Activated naive CD8-positive, alpha-beta T cell treated with anti-CD3 and anti-CD28 coated beads, Interleukin-2, amount 10 ng/mL, durations not matched to agents 7 days and 5 days (primary cell): Measurements from ENCODE around the gene AFF1. TPM values are rescaled to one million over a fixed set of nuclear protein-coding genes. Genes with fewer than 3 reads are reported as not detected.
"Not testable (repeated sequence)": the region's sequence is repeated elsewhere in the genome, so short reads cannot be mapped to it uniquely, and the experiment has no call there.

ENCODE experiments used
- ATAC-seq: fragments of 150-1000 bp; cut with Tn5 transposase; one replicate; pipeline ENCODE4 v1.10.0; 2021; ENCODE audit warnings: low read depth, moderate library complexity
- POLR2A ChIA-PET: fragments of 350-600 bp; sonication (Branson Sonifier 250); formaldehyde crosslinking; loops from one replicate; lab custom pipeline; 2021; ENCODE audit warnings: antibody characterized with exemption; lab: Charles Lee
- DNase-seq: peaks from one replicate; pipeline ENCODE4 v3.0.0; 2021
- H3K27ac Mint-ChIP-seq: one replicate; pipeline ENCODE4 v1.8.0; 2022; ENCODE audit warnings: mild to moderate bottlenecking, mixed read lengths
- H3K27me3 Mint-ChIP-seq: one replicate; pipeline ENCODE4 v1.8.0; 2022; ENCODE audit warnings: mild to moderate bottlenecking, moderate library complexity, mixed read lengths
- H3K36me3 Mint-ChIP-seq: one replicate; pipeline ENCODE4 v1.8.0; 2021; ENCODE audit warnings: mild to moderate bottlenecking, mixed read lengths
- H3K4me1 Mint-ChIP-seq: one replicate; pipeline ENCODE4 v1.8.0; 2021; ENCODE audit warnings: mixed read lengths
- H3K4me3 Mint-ChIP-seq: one replicate; pipeline ENCODE4 v1.8.0; 2022; ENCODE audit warnings: mild to moderate bottlenecking, moderate library complexity, mixed read lengths
- H3K9me3 Mint-ChIP-seq: one replicate; pipeline ENCODE4 v1.8.0; 2021; ENCODE audit warnings: mixed read lengths
- total RNA-seq, 2 experiments: library from RNA; stranded (reverse); gene quantifications; one replicate each; pipeline ENCODE4 v1.2.3, GENCODE V29; 2021

AFF1 gene
- total RNA-seq, 2 experiments from 2014 or later = 57.1 to 62.5 TPM

DNA sequence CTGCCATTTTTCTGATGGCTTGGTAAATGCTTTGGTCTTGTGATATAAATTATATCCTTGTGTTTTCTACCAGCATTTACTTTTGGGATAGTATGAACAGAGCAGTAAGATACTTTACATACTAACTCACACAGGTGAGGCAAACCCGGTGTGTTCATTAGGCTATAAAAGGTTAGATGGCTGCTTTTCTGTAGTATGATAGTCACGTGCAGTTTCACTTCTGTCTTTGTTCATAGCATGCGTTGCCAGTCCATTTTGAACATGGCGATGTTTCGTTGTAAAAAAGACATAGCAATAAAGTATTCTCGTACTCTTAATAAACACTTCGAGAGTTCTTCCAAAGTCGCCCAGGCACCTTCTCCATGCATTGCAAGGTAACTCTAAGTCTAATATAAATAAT is 197.2 kb downstream of the AFF1 start:
- Mint-ChIP-seq H3K27me3 (no peaks in the 10 kb centered on the region), H3K27ac (no peak overlapping the region), H3K9me3 (no peaks in the 10 kb centered on the region), H3K4me3 (no peak overlapping the region), H3K4me1 (peaks cover 5% of the 10 kb centered on the region), H3K36me3 (peaks cover 41% of the 10 kb centered on the region)
- POLR2A ChIA-PET = no interaction called here
- DNase-seq (no peak), ATAC-seq (no peak)

DNA sequence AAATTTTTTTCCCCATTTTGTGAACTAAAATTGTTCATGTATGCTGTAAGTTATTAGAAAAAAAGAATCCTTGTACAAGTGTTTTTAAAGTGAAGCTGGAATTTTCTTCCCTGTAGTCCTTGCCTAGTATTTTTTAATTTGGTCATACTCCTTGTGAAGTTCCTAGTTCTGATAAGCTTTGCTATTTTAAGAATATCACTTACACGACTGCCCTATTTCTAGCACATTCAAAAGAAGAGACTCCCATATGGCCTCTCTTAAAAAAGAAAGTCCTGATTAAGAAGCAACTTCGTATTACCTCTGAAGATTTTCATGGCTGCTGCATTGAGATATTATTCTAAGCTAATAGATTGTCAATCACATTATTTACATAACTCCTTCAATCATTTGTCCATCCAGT is 198.4 kb downstream of the AFF1 start:
- no peak overlapping the region for H3K27ac Mint-ChIP-seq
- H3K4me1 Mint-ChIP-seq = peaks cover 3% of the 10 kb centered on the region
- ATAC-seq (no peak), DNase-seq (no peak)
- POLR2A ChIA-PET = no interaction called here
- no peaks in the 10 kb centered on the region for H3K9me3 Mint-ChIP-seq
- no peaks in the 10 kb centered on the region for H3K27me3 Mint-ChIP-seq
- H3K36me3 Mint-ChIP-seq = peaks cover 34% of the 10 kb centered on the region
- H3K4me3 Mint-ChIP-seq = no peak overlapping the region

DNA sequence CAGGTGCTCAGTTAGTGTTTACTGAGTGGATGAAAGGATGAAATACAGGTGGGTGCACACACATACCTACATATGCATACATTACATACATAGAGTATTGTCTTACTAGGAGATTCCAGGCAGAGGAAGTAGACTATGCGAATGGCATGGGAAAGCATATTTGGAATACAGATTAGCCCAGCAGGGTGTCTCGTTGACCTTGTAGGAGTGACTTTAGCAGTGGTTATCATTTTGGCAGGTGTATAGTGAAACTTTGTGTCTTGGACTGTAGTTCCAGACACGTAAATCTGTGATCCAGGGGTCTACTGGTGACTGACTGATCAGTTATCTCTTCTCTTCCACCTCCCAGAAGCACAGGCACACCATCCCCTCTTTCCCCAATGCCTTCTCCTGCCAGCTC is 199.3 kb downstream of the AFF1 start:
- ATAC-seq (no peak), DNase-seq (no peak)
- POLR2A ChIA-PET = no interaction called here
- H3K9me3 Mint-ChIP-seq = no peaks in the 10 kb centered on the region
- no peak overlapping the region for H3K4me3 Mint-ChIP-seq
- no peaks in the 10 kb centered on the region for H3K27me3 Mint-ChIP-seq
- peaks cover 3% of the 10 kb centered on the region for H3K4me1 Mint-ChIP-seq
- H3K36me3 Mint-ChIP-seq = peaks cover 34% of the 10 kb centered on the region
- no peak overlapping the region for H3K27ac Mint-ChIP-seq

DNA sequence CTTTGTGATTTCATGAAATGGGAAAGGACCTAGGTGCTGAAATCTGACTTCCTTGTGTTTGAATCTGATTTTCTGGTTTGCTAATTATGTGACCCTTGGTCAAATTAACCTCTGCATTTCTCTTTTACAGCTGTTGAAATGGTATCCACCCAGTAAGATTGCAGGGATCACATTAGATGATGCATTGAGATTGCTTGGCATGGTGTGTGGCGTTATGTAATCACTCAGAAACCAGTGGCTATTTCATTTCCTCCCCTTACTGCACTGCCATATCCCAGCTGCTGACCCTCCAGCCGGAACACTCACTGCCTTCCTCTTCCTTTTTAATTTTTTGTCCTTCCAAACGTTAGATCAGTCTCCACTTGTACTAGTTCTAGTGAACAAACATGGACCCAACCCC is 206.6 kb downstream of the AFF1 start:
- Mint-ChIP-seq H3K27ac (no peak overlapping the region), H3K4me1 (peaks cover 6% of the 10 kb centered on the region), H3K27me3 (no peaks in the 10 kb centered on the region), H3K36me3 (peaks cover 22% of the 10 kb centered on the region), H3K4me3 (no peak overlapping the region), H3K9me3 (no peaks in the 10 kb centered on the region)
- POLR2A ChIA-PET = no interaction called here
- DNase-seq = no peak
- ATAC-seq = no peak

DNA sequence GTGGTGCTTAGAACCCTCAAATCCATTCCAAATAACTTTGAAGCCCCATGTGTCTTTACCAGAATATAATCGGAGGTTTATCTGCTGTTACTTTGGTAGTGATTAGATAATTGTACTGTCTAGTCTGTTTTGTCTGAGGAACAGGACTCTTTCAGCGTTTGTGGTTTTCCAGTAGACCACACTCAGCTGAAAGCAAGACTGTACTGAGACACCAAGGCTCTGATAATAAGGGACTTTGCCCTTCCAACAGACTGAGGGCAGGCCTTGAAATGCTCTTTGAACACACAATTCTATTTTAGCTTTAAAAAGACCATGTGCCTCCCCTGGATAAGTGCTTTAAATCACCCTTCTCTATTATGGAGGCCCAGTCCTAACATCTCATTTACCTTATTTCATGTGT is 209.5 kb downstream of the AFF1 start:
- ATAC-seq = no peak
- H3K9me3 Mint-ChIP-seq = no peaks in the 10 kb centered on the region
- H3K4me3 Mint-ChIP-seq = no peak overlapping the region
- no peak for DNase-seq
- POLR2A ChIA-PET = no interaction called here
- no peaks in the 10 kb centered on the region for H3K27me3 Mint-ChIP-seq
- H3K27ac Mint-ChIP-seq = no peak overlapping the region
- peaks cover 6% of the 10 kb centered on the region for H3K4me1 Mint-ChIP-seq
- peaks cover 20% of the 10 kb centered on the region for H3K36me3 Mint-ChIP-seq

DNA sequence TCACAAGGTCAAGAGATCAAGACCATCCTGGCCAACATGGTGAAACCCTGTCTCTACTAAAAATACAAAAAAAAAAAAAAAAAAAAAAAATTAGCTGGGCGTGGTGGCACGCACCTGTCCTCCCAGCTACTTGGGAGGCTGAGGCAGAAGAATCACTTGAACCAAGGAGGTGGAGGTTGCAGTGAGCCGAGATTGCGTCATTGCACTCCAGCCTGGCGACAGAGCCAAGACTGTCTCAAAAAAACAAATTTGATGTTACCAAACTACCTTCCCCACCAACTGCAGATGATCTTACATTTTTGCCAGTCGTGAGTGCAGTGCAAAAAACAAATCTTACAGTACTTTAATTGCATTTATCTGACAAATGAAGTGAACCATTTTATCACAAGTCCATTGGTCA is 211.1 kb downstream of the AFF1 start:
- DNase-seq = not testable (repeated sequence)

DNA sequence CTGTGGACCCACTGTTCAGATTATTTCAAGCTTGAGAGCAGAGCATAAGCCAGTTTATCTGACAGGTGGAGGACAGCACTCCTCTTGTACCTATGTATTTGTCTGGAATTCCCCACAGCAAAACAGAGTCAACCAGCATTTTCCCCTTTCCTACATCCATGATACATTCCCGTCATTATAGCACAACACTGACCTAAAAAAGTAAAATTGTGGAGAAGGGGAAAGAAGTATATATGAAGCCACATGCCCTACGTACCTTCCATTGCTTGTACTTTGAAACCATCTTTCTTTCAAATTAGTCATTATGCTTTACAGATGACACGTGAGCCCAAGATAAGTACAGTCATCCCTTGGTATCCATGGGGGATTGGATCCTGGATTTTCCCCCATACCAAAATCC is 212.3 kb downstream of the AFF1 start:
- H3K27me3 Mint-ChIP-seq = no peaks in the 10 kb centered on the region
- POLR2A ChIA-PET = no interaction called here
- ATAC-seq (no peak), DNase-seq (no peak)
- H3K27ac Mint-ChIP-seq = no peak overlapping the region
- peaks cover 11% of the 10 kb centered on the region for H3K36me3 Mint-ChIP-seq
- no peak overlapping the region for H3K4me3 Mint-ChIP-seq
- no peaks in the 10 kb centered on the region for H3K9me3 Mint-ChIP-seq
- H3K4me1 Mint-ChIP-seq = peaks cover 8% of the 10 kb centered on the region

More for the DNA sequence above, 211.1 kb downstream of the AFF1 start:
- peaks cover 16% of the 10 kb centered on the region for H3K36me3 Mint-ChIP-seq
- H3K27me3 Mint-ChIP-seq, ATAC-seq, H3K4me3 Mint-ChIP-seq, H3K27ac Mint-ChIP-seq, H3K9me3 Mint-ChIP-seq, H3K4me1 Mint-ChIP-seq, POLR2A ChIA-PET: not testable (repeated sequence)

DNA sequence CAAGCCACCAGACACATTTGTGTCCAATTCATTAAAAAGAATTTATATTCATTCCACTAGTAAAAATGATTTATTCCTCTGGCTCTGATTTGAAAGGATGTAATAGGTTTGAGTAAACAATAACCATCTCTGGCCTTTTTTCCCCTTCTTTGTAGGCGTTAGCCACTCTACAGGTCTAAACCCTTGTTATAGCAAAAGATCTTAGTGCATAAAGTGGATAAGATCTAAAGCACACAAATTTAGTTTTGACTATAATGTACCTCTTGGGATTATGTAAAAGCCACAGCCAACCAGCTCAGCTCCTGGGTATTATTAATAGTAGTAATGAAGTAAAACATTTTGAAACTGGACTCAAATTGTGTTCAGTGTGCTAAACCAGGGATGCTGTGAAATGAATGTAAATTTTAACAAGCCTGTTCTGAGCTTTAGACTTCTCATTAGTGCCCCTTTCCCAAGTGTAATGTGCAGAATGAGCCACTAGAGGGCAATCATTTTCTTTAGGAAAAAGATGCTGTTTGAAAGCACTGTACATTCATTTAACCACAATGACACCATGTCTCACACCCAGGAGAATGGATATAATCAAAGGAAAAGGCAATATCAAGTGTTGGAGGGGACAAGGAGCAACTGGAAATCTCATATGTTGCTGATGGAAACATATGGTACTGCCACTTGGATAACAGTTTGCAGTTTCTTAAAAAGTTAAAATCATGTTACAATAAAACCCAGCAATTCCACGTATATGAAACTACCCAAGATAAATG is 215.9 kb downstream of the AFF1 start:
- DNase-seq (no peak), ATAC-seq (peak; percentile 36)
- Mint-ChIP-seq H3K4me1 (peaks cover 1% of the 10 kb centered on the region), H3K27me3 (no peaks in the 10 kb centered on the region), H3K4me3 (no peak overlapping the region), H3K9me3 (no peaks in the 10 kb centered on the region), H3K36me3 (peaks cover under 1% of the 10 kb centered on the region), H3K27ac (no peak overlapping the region)
- POLR2A ChIA-PET = interaction anchor here (1.0 kb wide), 1 partner anchor 243 kb away, joined by 3 read pairs; no protein-coding TSS in a partner anchor

DNA sequence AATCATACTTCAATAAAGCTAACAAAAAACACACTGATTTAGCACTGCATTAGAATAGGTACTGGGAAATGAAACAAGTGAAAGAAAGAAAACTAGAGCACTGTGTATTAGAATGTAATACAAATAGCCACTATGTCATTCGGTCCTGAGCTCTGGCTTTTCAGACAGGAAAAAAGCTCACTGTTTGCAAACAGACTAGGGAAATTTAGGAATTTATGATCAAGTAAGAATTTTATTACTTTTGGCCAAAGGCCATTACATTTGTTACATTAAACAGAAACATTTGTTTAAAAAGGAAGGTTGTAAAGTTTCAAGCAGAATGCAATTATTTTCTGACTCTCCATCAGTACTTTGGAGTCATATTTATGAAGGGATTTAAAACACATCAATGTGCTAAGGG is 216.9 kb downstream of the AFF1 start:
- H3K27me3 Mint-ChIP-seq = no peaks in the 10 kb centered on the region
- H3K4me1 Mint-ChIP-seq = peaks cover 1% of the 10 kb centered on the region
- H3K9me3 Mint-ChIP-seq = no peaks in the 10 kb centered on the region
- DNase-seq (no peak), ATAC-seq (no peak)
- POLR2A ChIA-PET = no interaction called here
- H3K36me3 Mint-ChIP-seq = no peaks in the 10 kb centered on the region
- H3K4me3 Mint-ChIP-seq = no peak overlapping the region
- H3K27ac Mint-ChIP-seq = no peak overlapping the region

DNA sequence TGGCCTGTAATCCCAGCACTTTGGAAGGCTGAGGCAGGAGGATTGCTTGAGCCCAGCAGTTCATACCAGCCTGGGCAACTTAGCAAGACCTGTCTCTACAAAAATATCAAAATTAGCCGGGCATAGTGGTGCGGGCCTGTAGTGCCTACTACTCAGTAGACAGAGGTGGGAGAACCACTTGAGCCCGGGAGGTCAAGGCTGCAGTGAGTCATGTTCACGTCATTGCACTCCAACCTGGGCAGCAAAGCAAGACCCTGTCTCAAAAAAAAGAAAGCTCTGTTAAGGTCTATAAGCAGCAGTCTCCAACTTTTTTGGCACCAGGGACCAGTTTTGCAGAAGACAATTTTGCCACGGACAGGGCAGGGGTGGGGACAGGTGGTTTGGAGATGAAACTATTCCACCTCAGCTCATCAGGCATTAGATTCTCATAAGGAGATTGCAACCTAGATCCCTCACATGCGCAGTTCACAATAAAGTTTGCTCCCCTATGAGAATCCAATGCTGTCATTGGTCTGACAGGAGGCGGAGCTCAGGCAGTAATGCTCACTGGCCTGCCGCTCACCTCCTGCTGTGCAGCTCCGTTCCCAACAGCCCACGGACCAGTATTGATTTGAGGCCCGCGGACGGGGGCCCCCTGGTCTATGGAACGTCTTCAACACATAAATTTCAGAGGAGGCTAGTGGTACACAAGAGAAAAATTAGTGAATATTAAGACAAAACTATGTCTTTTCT is 217.7 kb downstream of the AFF1 start:
- POLR2A ChIA-PET = interaction anchor here (0.7 kb wide), 1 partner anchor 67 kb away, joined by 3 read pairs; the partner anchor contains the start of gene KLHL8
- DNase-seq (no peak), ATAC-seq (no peak)
- H3K27me3 Mint-ChIP-seq = no peaks in the 10 kb centered on the region
- H3K27ac Mint-ChIP-seq = no peak overlapping the region
- H3K36me3 Mint-ChIP-seq = no peaks in the 10 kb centered on the region
- no peaks in the 10 kb centered on the region for H3K9me3 Mint-ChIP-seq
- no peak overlapping the region for H3K4me3 Mint-ChIP-seq
- peaks cover 1% of the 10 kb centered on the region for H3K4me1 Mint-ChIP-seq

DNA sequence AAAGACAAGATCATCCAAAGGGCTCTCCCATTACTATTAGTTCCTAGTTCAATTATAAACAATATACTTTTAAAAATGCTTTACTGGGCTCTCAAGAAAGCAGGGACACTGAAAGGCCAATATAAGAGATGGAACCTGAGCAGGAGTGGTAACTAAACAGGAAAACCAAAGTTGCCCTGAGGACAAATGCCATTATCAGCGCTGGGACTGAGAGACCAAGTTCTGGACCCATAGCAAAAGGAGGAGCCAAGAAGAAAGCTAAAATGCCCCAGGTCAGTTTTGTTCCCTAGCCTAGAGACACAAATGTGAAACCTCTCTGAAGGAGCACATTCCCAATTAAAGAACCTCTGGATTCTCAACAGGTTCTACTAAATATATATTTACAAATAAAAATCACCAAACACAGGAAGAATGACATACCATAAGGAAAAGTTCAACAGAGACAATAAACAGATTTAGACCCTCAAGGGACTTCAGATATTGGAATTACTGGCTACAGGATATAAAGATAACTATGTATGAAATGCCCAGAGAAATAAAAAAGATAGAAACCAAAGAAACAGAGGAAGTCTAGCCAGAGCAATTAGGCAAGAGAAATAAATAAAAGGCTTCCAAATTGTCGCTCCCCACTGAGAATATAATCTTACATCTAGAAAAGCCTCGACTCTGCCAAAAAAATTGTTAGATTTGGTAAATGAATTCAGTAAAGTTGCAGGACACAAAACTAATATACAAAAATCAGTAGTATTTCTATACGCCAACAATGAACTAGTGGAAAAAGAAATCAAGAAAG is 218.5 kb downstream of the AFF1 start:
- Mint-ChIP-seq H3K4me3 (no peak overlapping the region), H3K36me3 (no peaks in the 10 kb centered on the region), H3K9me3 (no peaks in the 10 kb centered on the region), H3K4me1 (peaks cover 1% of the 10 kb centered on the region), H3K27me3 (no peaks in the 10 kb centered on the region), H3K27ac (no peak overlapping the region)
- DNase-seq (no peak), ATAC-seq (no peak)
- POLR2A ChIA-PET = interaction anchor here (0.7 kb wide), 1 partner anchor 67 kb away, joined by 3 read pairs; the partner anchor contains the start of gene KLHL8

DNA sequence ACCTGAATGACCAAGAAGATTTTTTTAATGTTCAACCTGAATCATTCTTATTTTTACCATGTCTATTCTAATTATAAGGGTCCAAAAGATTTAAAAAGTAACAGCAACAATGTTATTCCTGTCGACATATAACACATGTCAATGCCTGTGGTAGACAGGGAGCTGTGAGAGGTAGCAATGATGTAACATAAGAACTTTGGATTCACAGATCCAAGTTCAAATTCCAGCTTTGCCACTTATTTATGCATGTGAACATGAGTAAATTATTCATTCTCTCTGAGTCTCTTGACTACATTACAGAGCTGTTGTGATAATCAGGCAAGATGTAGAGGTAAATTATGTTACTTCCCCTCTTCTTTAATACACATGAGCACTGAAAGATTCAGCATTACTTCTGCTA is 231.1 kb downstream of the AFF1 start:
- POLR2A ChIA-PET = interaction anchor here (0.5 kb wide), 1 partner anchor 226 kb away, joined by 4 read pairs; no protein-coding TSS in a partner anchor
- Mint-ChIP-seq H3K4me3 (no peak overlapping the region), H3K27me3 (no peaks in the 10 kb centered on the region), H3K4me1 (no peaks in the 10 kb centered on the region), H3K9me3 (no peaks in the 10 kb centered on the region), H3K36me3 (peaks cover 9% of the 10 kb centered on the region), H3K27ac (no peak overlapping the region)
- DNase-seq (no peak), ATAC-seq (no peak)

DNA sequence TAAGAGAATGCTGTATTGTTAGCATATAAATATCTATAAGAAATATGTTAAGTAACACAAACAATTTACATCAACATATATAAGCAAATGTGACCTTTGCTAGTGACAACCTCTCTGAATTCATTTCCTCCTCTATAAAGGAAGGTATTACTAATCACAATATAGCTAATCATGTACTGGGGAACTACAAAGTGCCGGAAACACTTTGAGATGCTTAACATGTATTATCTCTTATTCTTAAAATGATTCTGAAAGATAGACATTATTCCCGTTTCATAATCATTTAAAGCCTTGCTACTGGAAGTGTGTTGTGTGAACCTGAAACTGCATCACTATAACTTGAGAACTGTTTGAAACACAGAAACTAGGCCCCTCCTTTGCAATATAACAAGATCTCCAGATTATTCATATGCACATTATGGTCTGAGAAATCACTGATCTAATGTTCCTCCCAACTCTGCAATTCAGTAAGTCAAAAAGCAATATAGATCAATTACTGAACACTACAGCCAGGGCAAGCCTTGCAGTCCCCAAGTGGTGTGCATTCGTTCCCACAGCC is 231.6 kb downstream of the AFF1 start:
- no peak overlapping the region for H3K27ac Mint-ChIP-seq
- no peaks in the 10 kb centered on the region for H3K9me3 Mint-ChIP-seq
- POLR2A ChIA-PET = no interaction called here
- ATAC-seq = no peak
- DNase-seq = no peak
- H3K27me3 Mint-ChIP-seq = no peaks in the 10 kb centered on the region
- no peaks in the 10 kb centered on the region for H3K4me1 Mint-ChIP-seq
- peaks cover 6% of the 10 kb centered on the region for H3K36me3 Mint-ChIP-seq
- H3K4me3 Mint-ChIP-seq = no peak overlapping the region
